Measurements from ENCODE around the gene POTED.
"Not testable (repeated sequence)": the region's sequence is repeated elsewhere in the genome, so short reads cannot be mapped to it uniquely, and the experiment has no call there.

Gene POTED

GRCh38 chr21:13609477-13609876 lies at the start of gene POTED:
POTED (plus strand) TSS chr21:13609777; CDS start chr21:13610229, 452 bp downstream.
- DNase-seq, result not testable (repeated sequence)

GRCh38 chr21:13650101-13650500 lies 40.5 kb downstream of the POTED start:
- DNase-seq, result not testable (repeated sequence)

DNA sequence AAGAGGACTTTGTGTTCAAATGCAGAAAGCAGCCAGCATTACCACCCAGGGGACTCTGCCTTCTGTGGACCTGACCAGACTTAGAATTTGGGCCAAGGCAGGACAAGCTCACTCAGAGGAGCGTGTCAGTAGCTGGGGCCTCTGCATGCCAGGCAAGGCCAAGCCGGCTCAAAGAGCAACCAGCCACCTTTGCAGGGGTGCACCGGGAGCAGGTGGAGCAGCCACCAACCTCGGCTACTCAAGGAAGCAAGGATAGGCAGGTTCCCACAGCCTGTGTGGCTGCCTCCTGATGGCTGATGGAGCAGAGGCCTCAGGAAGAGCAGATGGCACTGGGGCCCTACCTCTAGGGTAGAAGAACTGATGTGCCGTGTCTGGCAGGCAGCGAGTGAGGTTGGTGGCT lies 42.2 kb downstream of the POTED start:
- DNase-seq, result not testable (repeated sequence)
